GM18499 (cell line): ENCODE results near the gene PPP3R2.

ENCODE experiments used
- ATAC-seq: cut with Tn5 transposase; IDR thresholded peaks from one replicate; pipeline ENCODE4 v1.9.1; 2021; ENCODE audit warnings: moderate number of reproducible peaks; ENCODE audit not compliant: insufficient read depth, unreplicated experiment

The PPP3R2 gene

GRCh38 chr9:101594796-101595195, at the start of gene PPP3R2:
Gene PPP3R2, minus strand, starts transcription at chr9:101594969. Its CDS starts 48 bp downstream, at chr9:101594921.
- ATAC-seq: no peak

DNA sequence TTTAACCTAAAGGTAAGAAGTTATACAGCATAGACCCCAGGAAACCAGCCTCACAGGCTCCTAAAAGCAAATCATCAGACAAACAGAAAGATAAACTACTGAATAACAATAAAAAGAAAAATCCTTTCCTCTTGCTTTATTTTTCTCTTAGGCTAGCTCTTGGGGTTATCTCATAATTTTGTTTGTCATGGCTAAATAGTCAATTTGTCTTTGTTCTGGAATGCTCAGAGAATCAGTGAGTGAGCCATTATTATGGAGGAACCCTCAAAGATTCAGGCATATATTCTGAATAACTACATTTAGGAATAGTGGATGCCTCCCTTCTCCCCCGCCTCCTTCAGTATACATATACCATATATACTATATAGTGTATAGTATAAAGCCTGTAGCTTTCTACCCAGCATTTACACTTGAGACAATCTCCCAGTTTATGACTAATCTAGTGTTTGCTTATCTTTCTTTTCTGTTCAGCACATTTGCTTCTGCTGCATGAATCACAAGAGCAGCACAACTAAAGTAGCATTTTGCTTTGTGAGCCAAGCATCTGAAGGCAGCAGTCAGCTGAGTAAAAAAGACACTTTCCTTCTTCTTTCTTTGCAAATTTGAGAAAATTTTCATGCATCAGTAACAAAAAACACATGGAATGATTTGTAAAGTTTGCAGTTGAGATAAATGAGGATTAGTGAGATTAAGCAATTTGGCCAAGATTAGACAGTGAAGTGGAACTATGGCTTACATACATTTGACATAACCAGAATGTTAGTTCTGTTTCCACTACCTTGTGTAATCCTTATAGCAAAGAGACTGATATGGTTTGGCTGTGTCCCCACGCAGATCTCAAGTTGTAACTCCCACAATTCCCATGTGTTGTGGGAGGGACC, 45.3 kb upstream of the PPP3R2 start:
- ATAC-seq: no peak

- ATAC-seq: no peak
These were observed 44.5 kb upstream of the PPP3R2 start for GRCh38 chr9:101639311-101639710.

- no peak for ATAC-seq
These were observed 41.5 kb upstream of the PPP3R2 start for GRCh38 chr9:101636247-101636646.

- ATAC-seq: no peak
These were observed 40.7 kb upstream of the PPP3R2 start for GRCh38 chr9:101635473-101635872.

- ATAC-seq: no peak
These were observed 40.1 kb upstream of the PPP3R2 start for GRCh38 chr9:101634741-101635409.

- ATAC-seq: no peak
These were observed 37.8 kb upstream of the PPP3R2 start for GRCh38 chr9:101632611-101633010.

GRCh38 chr9:101631892-101632291, 37.1 kb upstream of the PPP3R2 start:
- ATAC-seq: no peak

DNA sequence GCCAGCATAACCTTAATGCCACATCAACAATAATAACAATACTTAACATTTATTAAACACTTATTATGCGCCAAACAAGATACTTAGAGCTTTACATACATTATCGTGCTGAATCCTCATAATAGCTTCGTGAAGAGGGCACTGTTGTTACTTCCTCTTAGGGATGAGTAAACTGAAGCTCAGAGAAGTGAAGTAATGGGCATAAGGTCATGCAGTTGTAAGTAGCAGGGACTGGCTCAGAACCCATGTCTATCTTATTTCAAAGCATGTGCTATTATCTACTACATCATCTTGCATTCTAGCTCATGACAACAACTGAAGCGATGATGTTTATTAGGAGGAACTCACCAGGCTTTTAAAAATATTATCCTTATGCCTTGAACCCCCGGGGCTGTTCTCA, 34.9 kb upstream of the PPP3R2 start:
- no peak for ATAC-seq

- ATAC-seq: no peak
These were observed 33.4 kb upstream of the PPP3R2 start for GRCh38 chr9:101628173-101628572.

DNA sequence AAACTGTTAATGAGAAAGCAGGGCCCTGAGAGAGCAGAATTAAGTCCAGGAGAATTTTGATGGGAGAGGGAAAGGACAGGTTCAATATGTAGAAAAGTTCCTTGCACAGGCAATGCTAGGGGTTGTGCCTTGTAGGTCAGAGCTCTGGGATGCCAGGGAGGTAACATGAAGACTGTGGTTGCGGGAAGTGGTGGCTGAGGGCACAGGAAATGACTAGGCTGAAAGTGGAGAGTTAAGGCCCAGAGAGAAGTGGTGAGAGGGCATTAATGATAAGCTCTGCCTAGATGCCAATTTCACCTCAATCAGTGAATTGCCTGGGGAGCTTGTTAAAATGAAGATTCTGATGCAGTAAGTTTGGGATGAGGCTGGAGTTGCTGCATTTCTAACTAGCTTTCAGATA, 31.5 kb upstream of the PPP3R2 start:
- ATAC-seq: no peak

- no peak for ATAC-seq
These were observed 31.1 kb upstream of the PPP3R2 start for GRCh38 chr9:101625876-101626275.

GRCh38 chr9:101620452-101620851, 25.7 kb upstream of the PPP3R2 start:
- no peak for ATAC-seq

DNA sequence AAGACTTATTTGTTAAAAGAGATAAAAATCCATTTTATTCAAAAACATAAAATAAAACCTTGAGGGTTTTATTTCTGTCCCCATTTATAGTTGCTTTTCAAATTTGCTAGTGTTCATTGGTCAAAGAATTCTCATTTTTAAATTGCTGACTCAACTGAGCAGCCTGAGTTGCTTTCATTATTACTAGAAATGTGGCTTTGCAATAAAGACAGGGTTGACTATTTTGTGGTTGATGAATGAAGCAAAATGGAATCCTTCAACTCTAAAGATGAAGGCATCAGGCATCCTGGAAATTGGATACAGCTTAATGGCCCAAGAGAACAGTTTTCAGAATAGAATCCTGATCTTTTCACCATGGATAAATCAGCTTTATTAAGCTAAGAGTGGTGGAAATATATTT, 23.9 kb upstream of the PPP3R2 start:
- ATAC-seq: no peak

DNA sequence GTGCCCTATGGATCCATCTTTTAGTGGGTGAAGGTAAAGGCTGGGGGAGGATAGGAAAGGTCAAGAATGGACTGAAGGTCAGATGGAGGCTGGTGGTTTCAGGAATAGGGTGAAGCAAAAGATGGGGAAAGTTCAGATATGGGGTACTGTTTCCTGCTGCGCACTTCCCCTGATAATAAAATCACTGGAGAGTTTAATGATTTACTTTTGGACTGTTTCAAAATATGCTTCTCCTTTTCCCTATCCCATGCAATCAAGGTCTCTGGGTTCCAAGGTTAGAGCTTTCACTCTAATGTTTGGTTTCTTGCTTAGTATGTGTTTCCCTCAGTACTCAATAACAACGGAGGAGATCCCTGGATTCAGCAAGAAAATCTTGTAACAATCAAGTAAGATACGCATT, 10.8 kb upstream of the PPP3R2 start:
- ATAC-seq: no peak

DNA sequence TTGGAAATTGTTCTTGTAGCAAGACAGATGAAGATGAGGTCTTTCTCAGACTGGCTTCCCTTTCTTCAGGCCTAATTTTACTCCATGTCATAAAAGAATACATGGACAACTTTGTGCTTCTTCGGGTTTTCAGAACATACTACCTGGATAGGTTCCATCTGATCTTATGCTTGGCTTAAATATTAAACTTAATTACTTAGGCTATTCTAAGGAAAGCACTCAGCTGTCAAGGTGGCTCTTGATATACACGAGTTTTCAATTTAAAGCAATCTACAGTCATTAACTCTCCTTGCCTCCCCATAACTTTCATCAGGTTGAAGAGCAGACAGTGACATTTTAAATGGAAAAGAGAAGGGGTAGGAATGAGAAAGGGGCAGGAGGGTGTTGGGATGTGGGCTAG, 9.5 kb upstream of the PPP3R2 start:
- ATAC-seq: no peak

DNA sequence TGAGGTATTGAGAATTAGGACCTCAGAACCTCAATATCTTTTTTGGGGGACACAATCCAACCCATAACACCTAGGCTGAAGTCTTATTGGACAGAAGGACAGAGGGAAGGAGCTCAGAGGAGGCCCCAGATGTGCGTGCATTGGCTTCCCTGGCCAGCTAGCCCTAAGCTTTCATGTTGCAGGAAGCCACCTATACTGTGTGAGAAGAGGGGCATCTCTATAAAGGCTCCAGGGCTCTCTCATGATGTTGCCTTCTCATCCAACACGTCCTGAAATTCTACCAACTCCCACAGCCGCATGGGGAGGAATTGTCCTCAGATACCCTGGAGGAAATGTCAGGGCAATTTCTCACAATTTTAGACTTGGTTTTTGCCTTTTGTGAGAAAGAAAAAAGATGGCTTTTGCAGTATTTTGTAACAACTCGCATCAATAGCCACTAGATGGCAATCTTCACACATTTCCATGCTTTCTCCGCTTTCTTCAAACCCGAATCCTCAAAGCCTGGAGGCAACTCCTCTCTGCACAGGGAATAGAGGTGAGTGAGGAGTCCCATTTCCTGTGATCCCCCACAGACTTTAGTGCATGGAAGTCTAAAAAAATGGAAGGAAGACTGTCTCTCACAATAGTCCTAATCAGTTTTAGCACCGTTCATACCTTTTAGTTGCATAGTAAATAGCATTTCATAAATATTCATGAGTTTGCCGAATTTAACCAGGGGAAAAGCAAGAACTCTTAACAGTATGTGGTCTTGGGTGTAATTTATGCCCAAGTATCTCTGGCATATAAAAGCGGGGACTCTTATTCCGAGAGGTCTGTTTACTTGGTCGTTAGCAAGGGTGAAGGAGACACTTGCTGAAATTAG, 7.4 kb upstream of the PPP3R2 start:
- ATAC-seq: no peak

DNA sequence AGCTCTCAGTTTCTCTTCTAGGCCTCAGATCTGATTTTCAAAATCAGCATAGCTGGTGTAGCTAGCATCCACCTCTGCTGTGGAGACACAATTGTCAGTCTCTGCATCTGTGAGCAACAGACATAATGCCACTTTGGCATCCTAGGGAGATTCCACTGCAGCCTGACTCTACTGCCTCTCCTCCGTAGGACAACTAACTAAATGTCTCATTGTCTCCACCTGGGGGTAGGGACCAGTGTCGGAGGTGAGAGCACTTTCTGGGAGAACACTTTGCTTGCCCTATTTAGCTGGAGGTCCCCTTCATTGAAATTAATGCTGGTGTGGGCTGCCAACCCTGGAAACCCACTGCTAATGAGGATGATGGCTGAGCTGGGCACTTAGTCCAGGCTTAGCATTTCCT, 1.4 kb downstream of the PPP3R2 start:
- no peak for ATAC-seq

GRCh38 chr9:101592788-101593187, 2.0 kb downstream of the PPP3R2 start:
- ATAC-seq: no peak

DNA sequence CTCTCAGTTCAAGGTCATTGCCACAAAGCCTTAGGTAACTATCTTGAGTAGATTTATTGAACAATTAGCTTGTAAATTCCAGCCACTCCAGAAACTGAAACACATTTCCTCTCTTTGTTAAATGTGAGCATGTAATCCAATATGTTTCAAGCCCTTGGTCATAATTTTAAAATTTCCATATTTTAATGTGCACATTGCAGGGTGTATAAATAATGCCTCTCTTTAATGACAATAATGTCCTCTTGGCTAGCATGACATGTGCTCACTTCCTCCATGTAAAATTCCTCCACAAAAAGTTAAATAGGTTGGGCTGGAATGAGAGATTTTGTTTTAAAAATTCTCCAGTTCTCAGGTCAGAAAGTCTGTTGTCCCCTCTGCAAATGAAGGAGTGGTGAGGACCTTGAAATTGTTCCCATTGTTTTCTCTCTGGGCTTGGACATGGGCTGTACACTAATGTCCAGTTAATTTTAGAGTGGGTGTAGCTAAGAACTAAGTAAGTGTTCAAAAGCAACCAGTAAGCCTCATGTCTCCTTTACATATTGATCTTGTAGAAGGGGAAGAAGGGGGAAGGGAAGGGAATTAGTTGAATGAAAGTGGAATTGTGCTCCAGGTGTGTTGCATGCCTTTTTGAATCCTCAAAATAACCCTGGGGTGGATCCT, 2.9 kb downstream of the PPP3R2 start:
- no peak for ATAC-seq
